GM21576 (cell line): Measurements from ENCODE around the gene MAP3K4.
A peak's percentile ranks its signal among the peaks of the same experiment; 100 is the strongest.

Experiments
- ATAC-seq: cut with Tn5 transposase; IDR thresholded peaks from one replicate; pipeline ENCODE4 v1.9.1; 2021; ENCODE audit warnings: mild to moderate bottlenecking, moderate library complexity; ENCODE audit not compliant: unreplicated experiment

MAP3K4 gene

DNA sequence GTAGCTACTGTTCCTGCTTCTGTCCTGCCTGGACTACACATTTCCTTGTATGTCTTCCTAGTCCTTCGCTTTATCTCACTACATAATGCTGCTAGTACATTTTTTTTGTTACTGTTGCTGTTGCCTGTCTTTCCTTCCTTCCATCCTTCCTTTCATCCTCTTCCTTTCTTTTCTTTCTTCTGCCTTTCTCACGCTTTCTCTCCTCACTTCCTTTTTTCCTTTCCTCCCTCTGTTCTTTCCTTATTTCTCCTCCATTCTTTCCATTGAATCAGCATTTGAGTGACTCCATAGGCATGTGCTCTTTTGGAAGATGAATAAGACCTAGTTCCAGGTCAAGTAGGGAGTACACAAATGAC lies 46.3 kb downstream of the MAP3K4 start:
- no peak for ATAC-seq

- ATAC-seq = peak; percentile 80
Measured at GRCh38 chr6:161038229-161039031, 46.9 kb downstream of the MAP3K4 start.

DNA sequence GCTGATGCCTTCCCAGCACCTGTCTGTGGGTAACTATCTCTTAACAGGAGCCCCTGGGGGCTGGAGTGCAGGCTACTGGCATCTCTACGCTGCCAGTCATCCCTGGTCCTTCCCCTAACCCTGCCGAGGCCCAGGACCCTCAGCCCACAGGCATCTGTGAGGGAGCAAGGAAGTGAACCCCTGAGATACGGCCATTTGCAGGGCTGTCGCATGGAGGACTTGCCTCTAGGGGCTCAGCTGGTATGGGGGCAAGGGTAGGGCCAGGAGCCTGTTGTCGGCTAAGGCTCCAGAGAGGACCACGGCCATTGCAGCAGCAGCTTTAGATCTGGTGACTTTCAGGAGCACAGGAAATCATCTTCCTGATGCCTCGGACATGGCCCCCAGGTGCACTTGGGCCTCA lies 49.7 kb downstream of the MAP3K4 start:
- no peak for ATAC-seq

DNA sequence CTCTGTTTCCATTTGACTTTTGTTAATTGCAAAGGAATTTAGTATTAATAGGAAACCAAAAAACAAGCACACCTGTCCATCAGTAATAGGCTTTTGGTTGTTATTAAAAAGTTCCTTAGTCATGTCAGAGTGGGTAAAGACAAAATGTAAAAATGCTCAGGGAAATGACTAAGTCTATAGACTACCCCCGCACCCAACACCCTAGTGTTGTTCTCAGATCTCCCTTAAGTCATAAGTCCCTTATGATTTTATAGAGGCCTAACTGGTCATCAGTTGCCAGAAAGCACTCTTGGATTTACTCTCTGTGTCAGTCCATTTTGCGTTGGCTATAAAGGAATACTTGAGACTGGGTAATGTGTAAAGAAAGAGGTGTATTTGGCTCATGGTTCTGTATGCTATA lies 52.8 kb downstream of the MAP3K4 start:
- no peak for ATAC-seq

DNA sequence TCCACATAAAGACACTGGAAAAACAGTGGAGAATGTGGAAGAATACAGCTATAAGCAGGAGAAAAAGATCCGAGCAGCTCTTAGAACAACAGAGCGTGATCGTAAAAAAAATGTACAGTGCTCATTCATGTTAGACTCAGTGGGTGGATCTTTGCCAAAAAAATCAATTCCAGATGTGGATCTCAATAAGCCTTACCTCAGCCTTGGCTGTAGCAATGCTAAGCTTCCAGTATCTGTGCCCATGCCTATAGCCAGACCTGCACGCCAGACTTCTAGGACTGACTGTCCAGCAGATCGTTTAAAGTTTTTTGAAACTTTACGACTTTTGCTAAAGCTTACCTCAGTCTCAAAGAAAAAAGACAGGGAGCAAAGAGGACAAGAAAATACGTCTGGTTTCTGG lies 57.1 kb downstream of the MAP3K4 start:
- ATAC-seq = no peak

DNA sequence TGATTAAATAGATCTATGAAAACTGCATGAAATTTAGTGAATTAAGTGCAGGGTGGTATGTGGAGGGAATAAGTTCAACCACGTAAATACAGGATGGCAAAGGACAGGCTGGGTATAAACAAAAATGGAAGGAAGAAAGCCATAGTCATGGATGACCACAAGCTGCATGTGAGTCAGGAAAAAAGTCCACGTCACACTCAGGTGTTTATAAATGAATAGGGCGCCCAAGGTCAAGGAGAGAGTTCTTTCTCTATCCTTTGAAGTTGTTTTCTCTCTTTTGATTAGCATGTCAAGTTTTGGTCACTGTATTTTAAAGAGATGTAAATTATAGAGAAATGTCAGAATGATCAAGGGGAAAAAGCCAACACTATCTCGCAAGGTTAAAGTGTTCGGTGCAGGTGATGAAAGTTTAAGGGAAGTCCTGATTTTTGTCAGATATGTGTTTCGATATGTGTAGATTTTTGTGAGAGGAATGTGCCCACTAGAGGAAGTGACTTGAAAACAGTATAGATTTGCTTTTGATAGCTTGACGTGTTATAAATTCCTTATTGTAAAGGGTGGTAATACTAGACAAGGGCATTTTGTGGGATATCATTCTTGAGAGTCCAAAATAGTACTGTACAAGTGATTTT lies 58.7 kb downstream of the MAP3K4 start:
- ATAC-seq = no peak

DNA sequence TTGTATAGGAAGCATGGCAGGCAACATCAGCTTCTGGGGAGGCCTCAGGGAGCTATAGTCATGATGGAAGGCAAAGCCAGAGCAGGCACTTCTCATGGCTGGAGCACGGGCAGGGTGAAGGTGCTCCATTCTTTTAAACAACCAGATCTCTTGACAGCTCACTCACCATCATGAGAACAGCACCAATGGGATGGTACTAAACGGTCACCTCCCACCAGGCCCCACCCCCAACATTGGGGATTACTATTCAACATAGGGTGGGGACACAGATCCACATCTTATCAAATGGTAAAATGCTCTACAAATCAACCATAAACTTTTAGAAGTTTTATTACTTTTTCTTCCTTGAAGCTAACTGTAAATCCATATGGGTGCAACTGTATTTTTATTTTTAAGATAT lies 61.5 kb downstream of the MAP3K4 start:
- ATAC-seq = no peak

DNA sequence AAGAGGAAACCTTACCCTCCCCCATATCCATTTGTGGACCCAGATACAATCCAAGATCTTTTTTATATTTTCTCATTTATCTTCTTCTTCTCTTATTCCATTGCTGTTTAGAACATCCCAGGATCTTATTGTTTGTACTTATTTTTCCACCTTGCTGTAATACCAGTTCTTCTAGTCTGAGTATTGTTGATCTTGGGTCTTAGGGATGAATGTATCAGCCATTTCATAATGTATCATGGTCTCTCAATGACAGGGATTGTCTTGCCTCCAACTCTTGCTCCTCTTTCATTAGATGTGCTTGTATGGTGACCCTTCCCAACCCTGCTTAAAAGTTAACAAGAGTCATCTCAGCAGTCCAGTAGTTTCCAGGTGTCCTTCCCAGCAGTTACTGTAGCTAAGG lies 63.3 kb downstream of the MAP3K4 start:
- ATAC-seq = no peak

DNA sequence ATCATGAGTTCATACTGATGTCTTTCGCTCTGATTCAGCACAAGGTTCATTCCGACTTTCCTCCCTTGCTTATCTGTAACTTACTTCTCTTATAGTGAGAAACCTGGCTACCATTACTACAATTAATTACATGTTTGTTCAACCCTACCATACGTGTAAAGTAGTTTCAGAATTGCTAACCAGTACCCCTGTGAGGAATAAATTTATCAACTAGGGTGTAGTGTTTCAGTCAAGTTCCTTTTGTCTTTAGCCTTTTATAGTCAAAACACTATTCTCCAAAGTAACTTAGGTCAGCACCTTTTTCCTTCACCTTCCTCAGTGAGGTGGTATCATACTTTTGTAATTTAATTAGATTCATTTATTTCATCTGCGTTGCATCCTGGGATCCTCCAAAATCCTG lies 64.9 kb downstream of the MAP3K4 start:
- no peak for ATAC-seq

GRCh38 chr6:161057103-161058091 lies 65.8 kb downstream of the MAP3K4 start:
- ATAC-seq = no peak

DNA sequence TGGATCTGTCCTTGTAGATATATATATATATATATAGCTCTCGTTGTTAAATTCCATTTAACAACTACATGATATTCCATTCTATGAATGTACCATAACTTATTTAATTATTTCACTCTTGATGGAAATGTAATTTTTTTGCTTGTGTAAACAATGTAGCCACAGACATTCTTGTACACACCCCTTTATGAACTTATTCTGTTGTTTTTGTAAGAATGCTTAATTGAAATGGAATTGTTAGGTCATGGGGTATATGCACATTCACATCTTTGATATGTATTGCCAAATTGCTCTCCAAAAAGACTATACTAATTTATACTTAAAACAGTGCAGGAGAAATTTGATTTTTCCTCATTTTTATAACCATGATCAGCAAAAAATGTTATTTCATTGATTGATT lies 67.2 kb downstream of the MAP3K4 start:
- no peak for ATAC-seq

DNA sequence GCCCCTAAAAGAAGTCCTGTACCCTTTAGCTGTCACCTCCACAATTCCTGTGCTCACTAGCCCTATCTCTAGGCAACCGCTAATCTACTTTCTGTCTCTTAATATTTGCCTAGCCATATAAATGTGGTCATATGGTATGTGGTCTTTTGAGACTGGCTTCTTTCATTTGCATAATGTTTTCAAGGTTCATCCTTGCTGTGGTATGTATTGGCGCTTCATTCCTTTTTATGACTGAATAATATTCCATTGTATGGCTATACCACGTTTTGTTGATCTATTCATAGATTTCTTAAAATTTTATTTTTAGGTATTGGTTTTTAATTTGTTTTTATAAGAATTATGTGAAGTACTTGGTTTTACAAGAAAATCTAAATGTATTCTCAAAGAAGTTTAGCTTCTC lies 70.0 kb downstream of the MAP3K4 start:
- ATAC-seq = no peak

- no peak for ATAC-seq
Measured at GRCh38 chr6:161064915-161065314, 73.3 kb downstream of the MAP3K4 start.

GRCh38 chr6:161066511-161066910 lies 74.9 kb downstream of the MAP3K4 start:
- no peak for ATAC-seq

DNA sequence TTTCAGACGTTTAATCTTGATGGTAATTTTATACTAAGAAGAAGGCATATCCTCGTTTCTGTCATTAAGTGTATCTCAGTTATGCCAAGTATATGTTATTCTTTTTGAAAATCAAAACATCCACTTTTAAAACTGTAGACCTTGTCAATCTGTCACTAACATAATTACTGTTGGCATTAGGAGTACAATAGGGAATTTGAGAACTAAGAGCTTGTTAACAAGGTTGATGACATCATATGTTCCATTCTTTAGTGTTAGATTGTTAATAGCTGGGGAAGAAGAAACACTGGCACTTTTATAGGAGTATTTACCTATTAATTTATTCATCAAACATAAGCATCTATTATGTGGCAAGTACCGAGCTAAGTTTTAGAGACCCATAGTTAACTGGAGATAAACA lies 76.2 kb downstream of the MAP3K4 start:
- ATAC-seq = no peak

DNA sequence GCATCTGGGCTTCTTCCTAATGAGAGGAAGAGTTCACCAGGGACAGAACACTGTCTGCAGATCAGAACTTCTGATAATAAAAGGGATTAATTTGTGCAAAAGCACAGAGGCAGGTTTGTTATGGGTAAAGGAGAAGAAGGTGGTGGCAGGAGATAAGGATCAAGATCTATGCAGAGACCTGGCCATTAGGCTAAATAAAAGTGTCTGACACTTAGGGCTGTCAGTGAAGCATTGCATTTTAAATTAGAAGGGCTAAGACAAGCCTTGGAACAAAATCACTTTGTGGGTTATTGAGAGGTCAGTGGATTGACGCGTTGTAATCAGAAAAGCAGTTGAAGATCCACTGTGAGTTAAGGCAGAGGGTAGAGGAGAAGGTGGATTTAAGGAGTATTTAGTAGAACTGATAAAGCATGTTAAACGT lies 76.8 kb downstream of the MAP3K4 start:
- no peak for ATAC-seq

DNA sequence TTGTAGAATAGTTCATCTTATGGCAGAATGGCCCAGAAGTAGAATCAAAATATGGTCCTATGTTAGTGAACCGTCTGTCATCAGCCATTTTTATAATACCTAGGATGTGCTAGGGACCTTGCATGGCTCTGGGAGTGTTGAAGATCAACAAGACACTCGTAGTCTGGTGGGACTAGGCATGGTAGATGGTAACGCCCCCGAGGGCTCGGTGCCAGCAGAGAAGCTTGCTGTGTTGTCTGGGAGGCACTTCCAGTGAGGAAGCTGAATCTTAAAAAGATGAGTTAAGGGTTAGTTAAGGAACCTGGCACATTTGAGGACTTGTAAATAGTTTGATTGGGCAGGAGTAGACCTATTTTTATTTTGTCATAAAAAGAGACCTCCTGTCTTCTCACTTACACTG lies 82.4 kb downstream of the MAP3K4 start:
- no peak for ATAC-seq

DNA sequence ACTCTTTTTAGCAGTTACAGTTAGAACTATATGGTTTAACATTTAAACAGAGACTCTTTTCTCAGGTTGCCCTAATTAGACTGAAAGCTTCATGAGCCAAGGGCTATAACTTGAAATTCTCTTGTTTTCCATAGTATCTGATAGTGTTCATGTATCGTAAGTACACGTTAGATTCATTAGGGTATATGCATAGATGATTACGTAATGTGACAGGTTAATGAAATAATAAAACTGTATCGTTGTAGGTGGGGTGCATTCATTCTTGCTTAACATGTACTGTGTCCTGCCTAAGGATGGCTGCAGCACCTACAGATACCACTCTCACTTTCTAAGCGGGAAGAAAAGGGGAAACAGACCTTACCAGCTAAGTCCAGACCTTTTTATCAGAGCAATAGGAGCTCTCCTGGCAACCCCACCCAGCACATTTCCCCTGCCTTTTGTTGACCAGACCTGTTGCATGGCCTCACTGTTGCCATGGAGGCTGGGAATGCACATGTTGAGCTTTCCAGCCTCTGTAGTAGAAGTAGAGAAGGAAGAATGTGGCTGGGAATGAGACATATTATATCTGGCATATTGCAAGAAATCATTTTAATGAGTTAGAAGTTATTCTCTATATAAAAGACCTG lies 83.0 kb downstream of the MAP3K4 start:
- ATAC-seq = no peak

DNA sequence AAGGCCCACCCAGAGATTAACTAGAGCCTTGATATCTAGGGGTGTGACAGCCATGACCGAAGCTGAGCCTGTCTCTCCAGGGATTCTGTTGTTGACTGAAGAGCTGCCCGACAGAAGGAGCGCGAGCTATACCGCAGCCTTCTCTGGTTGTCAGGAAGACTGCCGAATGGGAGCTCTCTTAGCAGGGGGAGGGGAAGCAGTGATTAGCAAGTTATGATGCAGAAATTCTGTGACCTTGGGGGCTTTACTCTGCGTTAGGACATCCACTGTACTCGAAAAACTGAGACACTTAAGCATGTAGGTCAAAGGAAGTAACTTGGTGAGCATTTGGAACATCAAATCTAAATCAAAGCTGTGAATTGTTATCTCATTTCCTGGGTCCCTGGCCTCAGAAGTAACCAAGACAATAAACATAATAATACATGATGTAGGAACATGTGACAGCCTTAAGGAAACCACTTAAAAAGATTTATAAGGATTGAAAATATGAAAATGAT lies 84.7 kb downstream of the MAP3K4 start:
- ATAC-seq = no peak

GRCh38 chr6:161079566-161080262 lies 88.1 kb downstream of the MAP3K4 start:
- ATAC-seq = no peak
